Thyroid gland (tissue), 4 donors: ENCODE data around the gene SMG6. TPM values are rescaled to one million over a fixed set of nuclear protein-coding genes. Genes with fewer than 3 reads are reported as not detected.
"Not testable (repeated sequence)": the region's sequence is repeated elsewhere in the genome, so short reads cannot be mapped to it uniquely, and the experiment has no call there.

ENCODE experiments used
- DNase-seq, 2 donors: peaks; one replicate each; pipeline ENCODE4 v3.0.0-alpha.2; 2019
- H3K27ac ChIP-seq, 3 donors: fragments of 200-600 bp; sonication (generic); 1 replicate in 2 of 3; 2 replicates in 1 of 3; pipeline ENCODE4 v1.5.1; 2016 to 2019; ENCODE audit warnings: mild to moderate bottlenecking in 1 of 3, moderate library complexity in 1 of 3
- H3K27me3 ChIP-seq: fragments of 200-600 bp; sonication (generic); one replicate; pipeline ENCODE4 v1.5.1; 2019
- H3K36me3 ChIP-seq, 2 donors: fragments of 200-600 bp; sonication (generic); one replicate each; pipeline ENCODE4 v1.5.1; 2016 to 2019
- H3K4me1 ChIP-seq, 2 donors: fragments of 200-600 bp; sonication (generic); one replicate each; pipeline ENCODE4 v1.5.1; 2017 to 2019
- H3K4me3 ChIP-seq, 3 donors: fragments of 200-600 bp; sonication (generic); replicated peaks in 1 of 3; 1 replicate in 2 of 3; 2 replicates in 1 of 3; pipeline ENCODE4 v1.5.1; 2016; ENCODE audit warnings: mild to moderate bottlenecking in 1 of 3
- H3K9me3 ChIP-seq: fragments of 200-600 bp; sonication (generic); one replicate; pipeline ENCODE4 v1.5.1; 2017
- CTCF ChIP-seq, 6 experiments: fragments of 200-600 bp in 3 of 6; fragments of 450-650 bp in 3 of 6; sonication (generic) in 3 of 6; IDR thresholded peaks; one replicate each; pipeline ENCODE4 v1.5.1; 2016 to 2019; ENCODE audit warnings: antibody characterized with exemption in 6 of 6, mild to moderate bottlenecking in 2 of 6, inconsistent platforms in 1 of 6, moderate library complexity in 1 of 6
- POLR2A ChIP-seq, 2 donors: fragments of 450-650 bp; IDR thresholded peaks; one replicate each; pipeline ENCODE4 v1.6.1; 2017; ENCODE audit warnings: antibody characterized with exemption in 2 of 2, mild to moderate bottlenecking in 2 of 2, moderate library complexity in 1 of 2
- WGBS, 2 donors: methylation state at CpG; one replicate each; pipeline ENCODE4 v1.1.5; 2017; 5-methylcytosine and 5-hydroxymethylcytosine counted together
- intact Hi-C: fragments of 100-400 bp; cut with DNase I; formaldehyde crosslinking; loops from one replicate; pipeline ENCODE4 v1.15.1; 2023
- total RNA-seq, 4 donors: library from RNA; depleted of rRNA; stranded (reverse); fragments of >200 nt; gene quantifications; one replicate each; pipeline ENCODE4 v1.2.3, GENCODE V29; 2016

Gene SMG6
- total RNA-seq, 4 donors from 2014 or later: 26.0 to 35.9 (median 32.9) TPM

GRCh38 chr17:2204393-2204792 lies 99.2 kb downstream of the SMG6 start:
- intact Hi-C loops: no loop called here
- Histone ChIP-seq H3K27ac (no peak overlapping the region), H3K4me3 (no peak overlapping the region), H3K27me3 (no peaks in the 10 kb centered on the region), H3K4me1 (peaks cover 27 to 35% of the 10 kb centered on the region in 2 donors), H3K36me3 (no peaks in the 10 kb centered on the region), H3K9me3 (no peaks in the 10 kb centered on the region)
- 90 to 94% methylated on average over 7 of the region's 7 CpGs for WGBS, 2 donors
- TF ChIP-seq POLR2A (IDR thresholded peaks at IDR 0.05) (no peak), CTCF (IDR thresholded peaks at IDR 0.05) (no peak)
- no peak for DNase-seq

- Histone ChIP-seq H3K36me3 (no peaks in the 10 kb centered on the region), H3K27me3 (no peaks in the 10 kb centered on the region), H3K9me3 (no peaks in the 10 kb centered on the region), H3K4me1 (peaks cover 26 to 29% of the 10 kb centered on the region in 2 donors), H3K27ac (no peak overlapping the region), H3K4me3 (no peak overlapping the region)
- intact Hi-C loops: no loop called here
- no peak for TF ChIP-seq POLR2A (IDR thresholded peaks at IDR 0.05)
- TF ChIP-seq CTCF (IDR thresholded peaks at IDR 0.05): no peak
- WGBS, 2 donors: 93 to 98% methylated on average over 3 of the region's 3 CpGs
- no peak for DNase-seq
Observed at GRCh38 chr17:2203818-2204217, 99.8 kb downstream of the SMG6 start.

GRCh38 chr17:2202996-2203575 lies 100.5 kb downstream of the SMG6 start:
- intact Hi-C loops: no loop called here
- Histone ChIP-seq H3K4me3 (no peak overlapping the region), H3K36me3 (no peaks in the 10 kb centered on the region), H3K9me3 (no peaks in the 10 kb centered on the region), H3K4me1 (peaks cover 19 to 22% of the 10 kb centered on the region in 2 donors), H3K27ac (no peak overlapping the region), H3K27me3 (no peaks in the 10 kb centered on the region)
- DNase-seq: no peak
- TF ChIP-seq POLR2A (IDR thresholded peaks at IDR 0.05): no peak
- TF ChIP-seq CTCF (IDR thresholded peaks at IDR 0.05): no peak
- 58 to 74% methylated on average over 3 of the region's 3 CpGs for WGBS, 2 donors

- Histone ChIP-seq H3K4me3 (no peak overlapping the region), H3K36me3 (no peaks in the 10 kb centered on the region), H3K27me3 (no peaks in the 10 kb centered on the region), H3K27ac (no peak overlapping the region), H3K9me3 (no peaks in the 10 kb centered on the region), H3K4me1 (peaks cover 13 to 16% of the 10 kb centered on the region in 2 donors)
- WGBS, 2 donors: 80 to 84% methylated on average over 5 of the region's 5 CpGs
- DNase-seq: no peak
- TF ChIP-seq POLR2A (IDR thresholded peaks at IDR 0.05): no peak
- no peak for TF ChIP-seq CTCF (IDR thresholded peaks at IDR 0.05)
- intact Hi-C loops: no loop called here
Observed at GRCh38 chr17:2202302-2202995, 101.1 kb downstream of the SMG6 start.

GRCh38 chr17:2199386-2199785 lies 104.2 kb downstream of the SMG6 start:
- H3K27ac ChIP-seq, H3K27me3 ChIP-seq, H3K9me3 ChIP-seq, H3K4me3 ChIP-seq, DNase-seq, H3K36me3 ChIP-seq, intact Hi-C loops: not testable (repeated sequence)
- 97% methylated on average over 8 of the region's 8 CpGs for WGBS, 2 donors
- peaks cover 9 to 34% of the 10 kb centered on the region in 2 donors for H3K4me1 ChIP-seq
